H54 (cell line): Measurements from ENCODE around the gene KHDC4.

Source experiments
- DNase-seq: peaks from one replicate; pipeline ENCODE4 v3.0.0; 2011; ENCODE audit warnings: low spot score, mixed read lengths; ENCODE audit not compliant: insufficient read length
- FAIRE-seq: peaks from 3 replicates; lab custom pipeline; 2011; peaks lifted over from hg19 to GRCh38; lab: Jason Lieb, UNC
- POLR2A ChIP-seq: IDR thresholded peaks from 2 replicates; pipeline ENCODE4 v1.6.1; 2011; ENCODE audit warnings: low read depth, mild to moderate bottlenecking, low read length

KHDC4 gene

GRCh38 chr1:155962599-155963211 lies 28.5 kb upstream of the KHDC4 start:
- no peak for DNase-seq
- FAIRE-seq, result no peak
- no peak for TF ChIP-seq POLR2A

- FAIRE-seq, result no peak
- TF ChIP-seq POLR2A, result peak; percentile 27; the same call in 1 of the 2 replicates
- peak; percentile 94 for DNase-seq
These were observed 27.7 kb upstream of the KHDC4 start for GRCh38 chr1:155961937-155962336.

GRCh38 chr1:155960081-155960745 lies 26.0 kb upstream of the KHDC4 start:
- DNase-seq, result no peak
- no peak for FAIRE-seq
- no peak for TF ChIP-seq POLR2A

- no peak for DNase-seq
- no peak for FAIRE-seq
- no peak for TF ChIP-seq POLR2A
These were observed 23.2 kb upstream of the KHDC4 start for GRCh38 chr1:155957411-155957915.

- FAIRE-seq (no peak), DNase-seq (no peak)
- TF ChIP-seq POLR2A, result no peak
These were observed 20.4 kb upstream of the KHDC4 start for GRCh38 chr1:155954645-155955044.

GRCh38 chr1:155952505-155952890 lies 18.3 kb upstream of the KHDC4 start:
- DNase-seq, result no peak

GRCh38 chr1:155951753-155952504 lies 17.7 kb upstream of the KHDC4 start:
- FAIRE-seq (no peak), DNase-seq (no peak)
- no peak for TF ChIP-seq POLR2A

More at GRCh38 chr1:155952505-155952890, 18.3 kb upstream of the KHDC4 start:
- no peak for FAIRE-seq
- no peak for TF ChIP-seq POLR2A

- FAIRE-seq, result no peak
- no peak for DNase-seq
- no peak for TF ChIP-seq POLR2A
These were observed 16.6 kb upstream of the KHDC4 start for GRCh38 chr1:155950829-155951228.

GRCh38 chr1:155947741-155948140 lies 13.5 kb upstream of the KHDC4 start:
- FAIRE-seq (no peak), DNase-seq (no peak)
- TF ChIP-seq POLR2A, result no peak

GRCh38 chr1:155947292-155947691 lies 13.1 kb upstream of the KHDC4 start:
- TF ChIP-seq POLR2A, result no peak
- FAIRE-seq, result no peak

GRCh38 chr1:155946633-155947219 lies 12.5 kb upstream of the KHDC4 start:
- no peak for FAIRE-seq
- no peak for TF ChIP-seq POLR2A
- DNase-seq, result no peak

More at GRCh38 chr1:155947292-155947691, 13.1 kb upstream of the KHDC4 start:
- DNase-seq, result no peak

GRCh38 chr1:155944444-155944799 lies 10.2 kb upstream of the KHDC4 start:
- FAIRE-seq (no peak), DNase-seq (no peak)
- no peak for TF ChIP-seq POLR2A

- FAIRE-seq (no peak), DNase-seq (no peak)
- no peak for TF ChIP-seq POLR2A
These were observed 8.4 kb upstream of the KHDC4 start for GRCh38 chr1:155942578-155943141.
